NCI-H2081 (cell line): ENCODE measurements around the gene IL1RN.

ENCODE experiments used
- DNase-seq, 2 experiments: peaks; one replicate each; lab custom pipeline; 2025; lab: John Stamatoyannopoulos, UW

The IL1RN gene

GRCh38 chr2:113104054-113104611 is 23.3 kb upstream of the IL1RN start:
- DNase-seq: no peak

- no peak for DNase-seq
Observed at GRCh38 chr2:113105047-113105785, 22.2 kb upstream of the IL1RN start.

GRCh38 chr2:113111121-113111520 is 16.3 kb upstream of the IL1RN start:
- no peak for DNase-seq

- DNase-seq: no peak
Observed at GRCh38 chr2:113111823-113112287, 15.5 kb upstream of the IL1RN start.

- no peak for DNase-seq
Observed at GRCh38 chr2:113112441-113112840, 15.0 kb upstream of the IL1RN start.

- DNase-seq: no peak
Observed at GRCh38 chr2:113112871-113113270, 14.5 kb upstream of the IL1RN start.

- DNase-seq: no peak
Observed at GRCh38 chr2:113113807-113114206, 13.6 kb upstream of the IL1RN start.

GRCh38 chr2:113114224-113114945 is 13.0 kb upstream of the IL1RN start:
- no peak for DNase-seq

GRCh38 chr2:113114996-113115395 is 12.4 kb upstream of the IL1RN start:
- no peak for DNase-seq

- DNase-seq: no peak
Observed at GRCh38 chr2:113116100-113116958, 11.1 kb upstream of the IL1RN start.

- DNase-seq: no peak
Observed at GRCh38 chr2:113117541-113118262, 9.7 kb upstream of the IL1RN start.

- no peak for DNase-seq
Observed at GRCh38 chr2:113118263-113118657, 9.1 kb upstream of the IL1RN start.

- no peak for DNase-seq
Observed at GRCh38 chr2:113119111-113119510, 8.3 kb upstream of the IL1RN start.

GRCh38 chr2:113120861-113121260 is 6.5 kb upstream of the IL1RN start:
- DNase-seq: no peak

- DNase-seq: no peak
Observed at GRCh38 chr2:113122364-113122763, 5.0 kb upstream of the IL1RN start.

GRCh38 chr2:113123726-113124125 is 3.7 kb upstream of the IL1RN start:
- no peak for DNase-seq

- no peak for DNase-seq
Observed at GRCh38 chr2:113124181-113124961, 3.0 kb upstream of the IL1RN start.

- DNase-seq: no peak
Observed at GRCh38 chr2:113124984-113125855, 2.2 kb upstream of the IL1RN start.

- DNase-seq: no peak
Observed at GRCh38 chr2:113127646-113128570, 510 bp downstream of the IL1RN start.
